AG04450 (cell line): ENCODE measurements around the gene RPH3AL. TPM values are rescaled to one million over a fixed set of nuclear protein-coding genes. Genes with fewer than 3 reads are reported as not detected.

Experiments
- CTCF ChIA-PET: fragments of 300-600, 350-600 bp; formaldehyde crosslinking; extraction: SDS; loops from one replicate; lab custom pipeline; 2022; ENCODE audit warnings: antibody characterized with exemption, inconsistent platforms; lab: Charles Lee
- POLR2A ChIA-PET: fragments of 350-600 bp; formaldehyde crosslinking; extraction: SDS; loops from one replicate; lab custom pipeline; 2021; ENCODE audit warnings: antibody characterized with exemption, inconsistent platforms; lab: Yijun Ruan, JAX
- DNase-seq: peaks from one replicate; pipeline ENCODE4 v3.0.0-alpha.2; 2011; ENCODE audit warnings: low read depth, low spot score
- H3K27ac ChIP-seq: one replicate; pipeline ENCODE4 v1.5.1; 2012; ENCODE audit warnings: low read depth, low read length, control low read depth
- H3K27me3 ChIP-seq: one replicate; pipeline ENCODE4 v1.6.0; 2012; ENCODE audit warnings: low read length; ENCODE audit not compliant: control insufficient read depth, insufficient read depth
- H3K4me3 ChIP-seq: 2 replicates; pipeline ENCODE4 v1.5.1; 2011; ENCODE audit warnings: mild to moderate bottlenecking, low read depth, low read length, control low read depth
- H3K9me3 ChIP-seq: 2 replicates; pipeline ENCODE4 v1.5.1; 2012; ENCODE audit warnings: low read length; ENCODE audit not compliant: control insufficient read depth, insufficient read depth
- polyA plus RNA-seq: library from polyadenylated mRNA; depleted of rRNA; stranded (reverse); fragments of >200 nt; gene quantifications from 2 replicates; pipeline ENCODE4 v1.2.3, GENCODE V29; 2011
- TF ChIP-seq, protein P1 (sequence below): IDR thresholded peaks from 2 replicates; pipeline ENCODE4 v1.5.1; 2011; ENCODE audit warnings: low read depth, low read length, control low read depth, inconsistent platforms

Gene RPH3AL
- polyA plus RNA-seq, 1 experiment = 1.3 TPM

DNA sequence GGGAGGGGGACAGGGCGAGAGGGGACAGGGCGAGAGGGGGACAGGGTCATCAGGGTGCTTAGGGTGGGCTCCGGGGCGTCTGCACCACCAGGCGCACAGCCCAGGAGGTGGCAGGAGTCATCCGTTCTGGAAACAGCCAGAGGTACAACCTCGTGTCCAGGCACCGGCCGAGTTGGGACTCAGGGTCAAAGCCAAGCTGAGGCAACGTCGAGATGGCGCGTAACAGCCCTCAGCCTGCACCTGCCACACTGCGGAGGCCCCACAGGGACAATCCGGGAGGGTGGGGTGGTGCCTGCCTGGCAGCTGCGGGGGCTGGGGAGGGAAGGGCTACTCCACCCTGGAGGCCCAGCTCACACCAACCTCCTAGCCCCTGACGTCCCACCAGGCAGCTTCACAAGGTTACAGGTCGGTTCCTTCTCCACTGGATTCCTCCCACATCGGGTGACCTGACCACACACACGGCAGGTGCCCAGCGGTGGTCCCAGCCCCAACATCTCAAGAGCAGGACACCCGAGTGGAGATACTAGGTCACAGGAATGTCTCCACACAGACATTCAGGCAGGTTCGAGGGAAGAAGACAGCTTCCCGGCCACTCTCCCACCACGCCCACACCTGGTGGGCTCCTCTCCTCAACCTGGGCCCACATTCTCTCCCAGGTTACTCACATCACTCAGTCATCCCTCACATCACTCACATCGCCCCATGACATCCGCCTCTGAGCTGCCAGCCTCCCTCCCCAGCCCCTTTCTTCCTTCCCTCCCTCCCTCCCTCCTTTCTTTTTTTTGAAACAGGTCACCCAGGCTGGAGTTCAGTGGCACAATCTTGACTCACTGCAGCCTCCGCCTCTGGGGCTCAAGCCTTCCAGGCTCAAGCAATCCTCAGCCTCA is 47.3 kb downstream of the RPH3AL start:
- CTCF ChIA-PET = no interaction called here

DNA sequence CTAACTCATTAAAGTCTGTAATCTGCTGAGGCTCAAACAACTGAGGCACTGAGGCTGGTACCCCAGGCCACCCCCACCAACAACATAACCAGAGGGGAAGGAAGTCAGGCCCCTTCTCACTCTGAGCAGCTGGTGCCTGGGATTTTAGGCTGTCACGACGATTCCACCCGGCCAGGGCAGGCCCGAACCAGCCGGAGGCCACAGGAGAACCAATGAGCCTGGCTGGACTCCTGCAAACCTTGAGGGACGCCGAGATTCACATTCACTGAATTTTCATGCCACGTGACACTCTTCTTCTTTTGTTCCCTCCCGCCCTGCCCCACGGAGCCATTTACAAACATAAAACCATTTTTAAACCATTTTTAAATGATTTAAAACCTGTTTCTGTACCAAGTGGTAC is 48.1 kb downstream of the RPH3AL start:
- POLR2A ChIA-PET = no interaction called here
- Histone ChIP-seq H3K27me3 (peaks cover 3% of the 10 kb centered on the region), H3K9me3 (no peaks in the 10 kb centered on the region; the same call in 1 of the 2 replicates), H3K27ac (no peak overlapping the region), H3K4me3 (no peak overlapping the region)
- TF ChIP-seq, protein P1, sequence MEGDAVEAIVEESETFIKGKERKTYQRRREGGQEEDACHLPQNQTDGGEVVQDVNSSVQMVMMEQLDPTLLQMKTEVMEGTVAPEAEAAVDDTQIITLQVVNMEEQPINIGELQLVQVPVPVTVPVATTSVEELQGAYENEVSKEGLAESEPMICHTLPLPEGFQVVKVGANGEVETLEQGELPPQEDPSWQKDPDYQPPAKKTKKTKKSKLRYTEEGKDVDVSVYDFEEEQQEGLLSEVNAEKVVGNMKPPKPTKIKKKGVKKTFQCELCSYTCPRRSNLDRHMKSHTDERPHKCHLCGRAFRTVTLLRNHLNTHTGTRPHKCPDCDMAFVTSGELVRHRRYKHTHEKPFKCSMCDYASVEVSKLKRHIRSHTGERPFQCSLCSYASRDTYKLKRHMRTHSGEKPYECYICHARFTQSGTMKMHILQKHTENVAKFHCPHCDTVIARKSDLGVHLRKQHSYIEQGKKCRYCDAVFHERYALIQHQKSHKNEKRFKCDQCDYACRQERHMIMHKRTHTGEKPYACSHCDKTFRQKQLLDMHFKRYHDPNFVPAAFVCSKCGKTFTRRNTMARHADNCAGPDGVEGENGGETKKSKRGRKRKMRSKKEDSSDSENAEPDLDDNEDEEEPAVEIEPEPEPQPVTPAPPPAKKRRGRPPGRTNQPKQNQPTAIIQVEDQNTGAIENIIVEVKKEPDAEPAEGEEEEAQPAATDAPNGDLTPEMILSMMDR = no peak
- CTCF ChIA-PET = no interaction called here
- DNase-seq = no peak

More for the DNA sequence above, 47.3 kb downstream of the RPH3AL start:
- Histone ChIP-seq H3K27me3 (peaks cover 10% of the 10 kb centered on the region), H3K27ac (no peak overlapping the region), H3K4me3 (no peak overlapping the region), H3K9me3 (no peaks in the 10 kb centered on the region; the same call in 1 of the 2 replicates)
- no peak for DNase-seq
- TF ChIP-seq, protein P1 = no peak
- POLR2A ChIA-PET = no interaction called here

DNA sequence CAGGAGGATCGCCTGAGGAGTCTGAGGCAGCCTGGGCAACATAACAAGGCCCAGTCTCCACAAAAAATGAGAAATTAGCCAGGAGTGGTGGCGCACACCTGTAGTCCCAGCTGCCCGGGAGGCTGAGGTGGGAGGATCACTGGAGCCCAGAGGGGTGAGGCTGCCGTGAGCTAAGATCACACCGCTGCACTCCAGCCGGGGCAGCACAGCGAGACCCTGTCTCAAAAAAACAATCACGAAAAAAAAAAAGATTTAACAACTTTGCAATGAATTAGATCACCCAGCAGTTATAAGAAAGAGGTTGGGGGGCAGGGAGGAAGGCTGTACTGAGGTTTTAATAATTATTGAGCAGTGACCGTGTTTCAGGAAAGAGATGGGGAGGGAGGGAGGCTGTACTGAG is 49.4 kb downstream of the RPH3AL start:
- H3K27ac ChIP-seq = no peak overlapping the region
- POLR2A ChIA-PET = no interaction called here
- H3K4me3 ChIP-seq = no peak overlapping the region
- TF ChIP-seq, protein P1 = no peak
- no peaks in the 10 kb centered on the region; the same call in 1 of the 2 replicates for H3K9me3 ChIP-seq
- peaks cover 3% of the 10 kb centered on the region for H3K27me3 ChIP-seq
- CTCF ChIA-PET = no interaction called here
- DNase-seq = no peak

DNA sequence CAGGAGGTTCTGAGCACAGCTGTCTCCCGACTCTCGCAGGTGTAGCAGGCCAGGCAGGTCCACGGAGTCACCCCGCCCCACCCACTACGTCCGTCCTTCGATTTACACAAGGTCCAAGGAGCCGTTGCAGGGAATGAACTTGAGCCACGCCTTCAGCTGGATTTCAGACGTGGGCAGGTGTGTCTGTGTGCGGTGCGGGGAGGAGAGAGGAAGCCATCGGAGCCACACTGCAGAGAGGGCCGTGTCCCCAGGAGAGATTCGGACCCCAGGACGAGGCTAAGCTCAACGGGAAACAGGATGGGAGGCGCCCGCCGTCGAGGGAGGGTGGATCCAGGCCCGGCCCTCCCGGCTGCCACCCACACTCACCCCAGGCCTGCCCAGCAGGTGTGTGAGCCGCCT is 50.3 kb downstream of the RPH3AL start:
- ChIA-PET CTCF (no interaction called here), POLR2A (no interaction called here)
- no peak overlapping the region for H3K27ac ChIP-seq
- no peaks in the 10 kb centered on the region; the same call in 1 of the 2 replicates for H3K9me3 ChIP-seq
- DNase-seq = no peak
- TF ChIP-seq, protein P1 = no peak
- peaks cover 3% of the 10 kb centered on the region for H3K27me3 ChIP-seq
- H3K4me3 ChIP-seq = no peak overlapping the region

DNA sequence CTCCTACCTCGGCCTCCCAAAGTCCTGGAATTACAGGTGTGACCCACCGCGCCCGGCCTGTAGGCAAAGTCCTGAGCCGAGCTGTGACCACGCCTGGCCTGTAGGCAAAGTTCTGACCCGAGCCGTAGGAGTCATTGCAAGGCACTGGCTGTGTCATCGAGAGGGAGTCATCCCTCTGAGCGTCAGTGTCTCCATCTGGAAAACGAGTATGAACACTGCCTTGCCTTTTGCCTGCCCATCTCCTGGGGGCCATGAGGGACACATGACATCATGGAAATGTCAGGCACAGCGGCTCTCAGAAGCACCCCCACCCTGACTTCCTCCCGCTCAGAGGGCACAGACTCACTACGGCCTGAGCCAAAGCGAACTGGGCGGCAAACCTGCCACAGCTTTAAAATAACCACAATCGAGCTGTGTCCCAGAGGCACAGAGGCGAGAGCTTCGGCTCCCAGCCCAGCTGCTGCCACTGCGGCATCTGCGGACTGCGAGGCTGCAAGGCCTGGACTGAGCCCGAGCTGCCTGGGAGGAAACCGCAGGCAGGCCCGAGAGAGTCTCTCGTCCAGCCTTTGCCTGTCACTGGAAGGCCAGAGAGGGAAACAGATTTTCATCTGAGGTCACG is 50.8 kb downstream of the RPH3AL start:
- H3K9me3 ChIP-seq = no peaks in the 10 kb centered on the region; the same call in 1 of the 2 replicates
- no peak for DNase-seq
- no peak overlapping the region for H3K4me3 ChIP-seq
- TF ChIP-seq, protein P1 = no peak
- H3K27me3 ChIP-seq = peaks cover 3% of the 10 kb centered on the region
- POLR2A ChIA-PET = no interaction called here
- CTCF ChIA-PET = no interaction called here
- no peak overlapping the region for H3K27ac ChIP-seq
